Measurements from ENCODE around the gene XPNPEP3. TPM values are rescaled to one million over a fixed set of nuclear protein-coding genes. Genes with fewer than 3 reads are reported as not detected.

The XPNPEP3 gene
- total and polyA plus RNA-seq, 2 donors (not counting 3 experiments of a cell fraction or from before 2014, with no cell fraction given): 12.3 to 21.2 TPM

- Histone ChIP-seq H3K27ac (ENCODE audit: insufficient read depth, low read depth, low read length) (no peak overlapping the region), H3K27me3 (ENCODE audit: control insufficient read depth in 2 of 2, insufficient read depth in 2 of 2, low read length in 2 of 2) (no peaks in the 10 kb centered on the region), H2AFZ (ENCODE audit: low read depth, low read length) (no peak overlapping the region), H3K4me2 (ENCODE audit: insufficient read depth, low read length) (no peak overlapping the region), H3K79me2 (ENCODE audit: control insufficient read depth, insufficient read depth, low read length) (peaks cover 10% of the 10 kb centered on the region), H3K9ac (replicated peaks; ENCODE audit: extremely low read depth, insufficient read depth, low read length) (no peak overlapping the region), H4K20me1 (replicated peaks; ENCODE audit: control insufficient read depth, extremely low read depth, insufficient read depth, low read length) (no peaks in the 10 kb centered on the region), H3K4me3 (replicated peaks in 1 of 3; ENCODE audit: insufficient read depth in 1 of 3, low read depth in 1 of 3, low read length in 3 of 3) (no peak overlapping the region), H3K9me3 (replicated peaks; ENCODE audit: control insufficient read depth, insufficient read depth, low read length) (no peaks in the 10 kb centered on the region), H3K36me3 (ENCODE audit: control insufficient read depth in 2 of 2, extremely low read depth in 1 of 2, insufficient read depth in 2 of 2, low read length in 2 of 2) (peaks cover 5 to 17% of the 10 kb centered on the region in 2 experiments), H3K4me1 (ENCODE audit: control insufficient read depth, extremely low read depth, insufficient read depth, low read length) (peaks cover 5% of the 10 kb centered on the region), H3K9me1 (replicated peaks; ENCODE audit: control insufficient read depth, extremely low read depth, insufficient read depth, low read length) (no peaks in the 10 kb centered on the region)
- no peak for FAIRE-seq
- dilution Hi-C loops (cut with MboI; ENCODE audit: extremely low pct_ligation_motif_present, low sequenced_read_pairs): no loop called here
- no peak for TF ChIP-seq EZH2 (IDR thresholded peaks at IDR 0.05; ENCODE audit: borderline replicate concordance, low read depth, low read length, severe bottlenecking)
- TF ChIP-seq, protein P1, sequence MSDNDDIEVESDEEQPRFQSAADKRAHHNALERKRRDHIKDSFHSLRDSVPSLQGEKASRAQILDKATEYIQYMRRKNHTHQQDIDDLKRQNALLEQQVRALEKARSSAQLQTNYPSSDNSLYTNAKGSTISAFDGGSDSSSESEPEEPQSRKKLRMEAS (IDR thresholded peaks at IDR 0.05; ENCODE audit: insufficient read depth, insufficient read length): no peak
- no peak for TF ChIP-seq MYC (IDR thresholded peaks at IDR 0.05; ENCODE audit: low read depth, low read length)
- TF ChIP-seq POLR2AphosphoS5 (IDR thresholded peaks at IDR 0.05; ENCODE audit: insufficient read depth, low read depth, low read length): no peak
- TF ChIP-seq POLR2A (IDR thresholded peaks at IDR 0.05; ENCODE audit: low read depth, low read length): no peak
- TF ChIP-seq GATA2 (IDR thresholded peaks at IDR 0.05; ENCODE audit: insufficient read depth, insufficient read length, low read depth, low read length): no peak
- no peak for TF ChIP-seq CTCF (IDR thresholded peaks at IDR 0.05; ENCODE audit: extremely low read depth in 1 of 2, insufficient read depth in 1 of 2, low read depth in 1 of 2, low read length in 2 of 2)
- no peak for TF ChIP-seq FOS (IDR thresholded peaks at IDR 0.05; ENCODE audit: borderline replicate concordance, insufficient read depth, low read length)
- TF ChIP-seq JUN (IDR thresholded peaks at IDR 0.05; ENCODE audit: borderline replicate concordance, insufficient read depth, insufficient read length, low read depth): no peak
- CTCF ChIA-PET: interaction anchor here (0.7 to 3.2 kb wide), 6 partner anchors 8 to 150 kb away, joined by 3 to 19 read pairs (median 4); no protein-coding TSS in a partner anchor
- intact Hi-C loops (cut with micrococcal nuclease): no loop called here
- BruUV-seq (replicated peaks): no TSS peak
- DNase-seq (ENCODE audit: low read depth, low spot score): no peak
- POLR2A ChIA-PET: interaction anchor here (0.6 kb wide), 1 partner anchor 100 kb away, joined by 3 read pairs; no protein-coding TSS in a partner anchor
Measured at GRCh38 chr22:40965936-40966725, 109.2 kb downstream of the XPNPEP3 start.
